ENCODE results near the gene SHROOM3. TPM values are rescaled to one million over a fixed set of nuclear protein-coding genes. Genes with fewer than 3 reads are reported as not detected.

SHROOM3 gene
- total RNA-seq, 1 donor from 2014 or later = 45.1 TPM

DNA sequence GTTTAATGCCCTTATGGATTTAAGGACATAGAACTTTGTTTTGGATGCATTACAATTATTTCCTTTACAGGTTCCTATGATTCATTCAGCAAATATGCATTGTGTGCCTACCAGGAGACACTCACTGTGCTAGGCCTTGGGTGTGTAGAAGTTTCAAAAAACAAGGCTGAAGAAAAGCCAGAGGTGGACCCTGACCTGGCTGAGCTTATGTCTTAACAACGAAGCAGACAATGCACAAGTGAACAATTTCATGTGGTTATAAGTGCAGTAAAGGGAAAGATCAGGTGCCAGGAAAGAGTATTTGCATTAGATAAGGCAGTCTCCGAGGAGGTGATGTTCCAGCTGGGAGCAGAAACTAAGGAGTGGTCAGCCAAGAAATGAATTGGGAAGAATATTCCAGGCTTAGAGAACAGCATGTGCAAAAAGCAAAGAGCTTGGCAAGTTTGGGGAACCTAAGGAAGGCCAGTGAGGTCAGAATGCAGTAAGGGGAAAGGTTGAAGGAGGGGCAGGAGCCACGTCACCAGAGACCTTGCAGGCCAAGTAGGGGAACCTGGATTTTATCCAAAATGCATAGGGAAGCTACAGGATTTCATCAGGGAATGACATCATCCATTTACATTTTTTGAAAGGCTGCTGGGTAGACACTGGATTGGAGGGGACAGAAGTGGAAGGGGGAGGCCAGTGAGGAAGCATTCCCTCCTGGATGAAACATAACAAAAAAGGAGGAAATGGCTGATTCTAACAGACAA is 269.3 kb downstream of the SHROOM3 start:
- TF ChIP-seq, protein P1, sequence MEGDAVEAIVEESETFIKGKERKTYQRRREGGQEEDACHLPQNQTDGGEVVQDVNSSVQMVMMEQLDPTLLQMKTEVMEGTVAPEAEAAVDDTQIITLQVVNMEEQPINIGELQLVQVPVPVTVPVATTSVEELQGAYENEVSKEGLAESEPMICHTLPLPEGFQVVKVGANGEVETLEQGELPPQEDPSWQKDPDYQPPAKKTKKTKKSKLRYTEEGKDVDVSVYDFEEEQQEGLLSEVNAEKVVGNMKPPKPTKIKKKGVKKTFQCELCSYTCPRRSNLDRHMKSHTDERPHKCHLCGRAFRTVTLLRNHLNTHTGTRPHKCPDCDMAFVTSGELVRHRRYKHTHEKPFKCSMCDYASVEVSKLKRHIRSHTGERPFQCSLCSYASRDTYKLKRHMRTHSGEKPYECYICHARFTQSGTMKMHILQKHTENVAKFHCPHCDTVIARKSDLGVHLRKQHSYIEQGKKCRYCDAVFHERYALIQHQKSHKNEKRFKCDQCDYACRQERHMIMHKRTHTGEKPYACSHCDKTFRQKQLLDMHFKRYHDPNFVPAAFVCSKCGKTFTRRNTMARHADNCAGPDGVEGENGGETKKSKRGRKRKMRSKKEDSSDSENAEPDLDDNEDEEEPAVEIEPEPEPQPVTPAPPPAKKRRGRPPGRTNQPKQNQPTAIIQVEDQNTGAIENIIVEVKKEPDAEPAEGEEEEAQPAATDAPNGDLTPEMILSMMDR (IDR thresholded peaks at IDR 0.05; ENCODE audit: insufficient read depth, low read length, poor library complexity, severe bottlenecking) = no peak
- Histone ChIP-seq H3K36me3 (ENCODE audit: control insufficient read depth, insufficient read depth, low read length) (no peaks in the 10 kb centered on the region), H3K4me3 (ENCODE audit: low read depth, low read length) (no peak overlapping the region), H3K27me3 (ENCODE audit: control insufficient read depth, insufficient read depth, low read length) (no peaks in the 10 kb centered on the region)
- no peak for DNase-seq (ENCODE audit: low read depth)

DNA sequence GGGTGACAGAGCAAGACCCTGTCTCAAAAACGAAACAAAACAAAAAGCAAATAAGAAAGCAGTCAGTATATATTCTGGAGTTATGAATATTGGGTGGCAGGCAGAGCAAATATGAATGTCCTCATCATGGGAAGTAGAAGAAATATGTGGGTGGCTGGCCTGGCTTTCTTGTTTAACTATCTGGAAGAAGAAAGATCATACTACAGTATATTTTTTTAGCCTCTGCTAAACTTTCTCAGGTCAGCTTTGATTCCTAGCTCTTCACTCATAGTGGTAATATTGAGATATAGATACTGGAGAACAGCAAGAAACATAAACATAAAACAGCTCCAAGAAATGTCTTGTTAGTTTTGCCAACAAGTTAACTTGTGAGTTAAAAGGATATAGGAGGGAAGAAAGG is 270.4 kb downstream of the SHROOM3 start:
- no peak for DNase-seq (ENCODE audit: low read depth)
- TF ChIP-seq, protein P1 (IDR thresholded peaks at IDR 0.05; ENCODE audit: insufficient read depth, low read length, poor library complexity, severe bottlenecking) = no peak
- H3K4me3 ChIP-seq (ENCODE audit: low read depth, low read length) = no peak overlapping the region
- no peaks in the 10 kb centered on the region for H3K36me3 ChIP-seq (ENCODE audit: control insufficient read depth, insufficient read depth, low read length)
- no peaks in the 10 kb centered on the region for H3K27me3 ChIP-seq (ENCODE audit: control insufficient read depth, insufficient read depth, low read length)

DNA sequence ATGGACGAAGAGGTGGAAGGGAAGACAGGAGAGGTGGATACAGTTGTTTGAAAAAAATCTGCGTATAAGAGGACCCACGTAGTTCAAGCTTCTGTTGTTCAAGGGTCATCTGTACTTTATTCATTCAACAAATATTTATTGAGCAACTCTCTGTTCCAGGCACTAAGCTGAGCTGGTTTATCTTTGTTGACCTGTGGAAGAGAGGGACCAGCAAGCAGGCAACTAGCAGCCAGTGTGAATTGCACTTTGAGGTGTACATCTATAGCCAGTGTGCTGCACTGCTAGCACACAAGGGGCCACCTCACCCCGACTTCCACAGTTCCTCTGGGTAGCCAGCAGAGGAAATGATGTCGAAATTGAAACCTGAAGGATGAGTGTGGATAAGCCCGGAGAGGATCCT is 271.6 kb downstream of the SHROOM3 start:
- TF ChIP-seq, protein P1 (IDR thresholded peaks at IDR 0.05; ENCODE audit: insufficient read depth, low read length, poor library complexity, severe bottlenecking) = no peak
- no peak for DNase-seq (ENCODE audit: low read depth)

DNA sequence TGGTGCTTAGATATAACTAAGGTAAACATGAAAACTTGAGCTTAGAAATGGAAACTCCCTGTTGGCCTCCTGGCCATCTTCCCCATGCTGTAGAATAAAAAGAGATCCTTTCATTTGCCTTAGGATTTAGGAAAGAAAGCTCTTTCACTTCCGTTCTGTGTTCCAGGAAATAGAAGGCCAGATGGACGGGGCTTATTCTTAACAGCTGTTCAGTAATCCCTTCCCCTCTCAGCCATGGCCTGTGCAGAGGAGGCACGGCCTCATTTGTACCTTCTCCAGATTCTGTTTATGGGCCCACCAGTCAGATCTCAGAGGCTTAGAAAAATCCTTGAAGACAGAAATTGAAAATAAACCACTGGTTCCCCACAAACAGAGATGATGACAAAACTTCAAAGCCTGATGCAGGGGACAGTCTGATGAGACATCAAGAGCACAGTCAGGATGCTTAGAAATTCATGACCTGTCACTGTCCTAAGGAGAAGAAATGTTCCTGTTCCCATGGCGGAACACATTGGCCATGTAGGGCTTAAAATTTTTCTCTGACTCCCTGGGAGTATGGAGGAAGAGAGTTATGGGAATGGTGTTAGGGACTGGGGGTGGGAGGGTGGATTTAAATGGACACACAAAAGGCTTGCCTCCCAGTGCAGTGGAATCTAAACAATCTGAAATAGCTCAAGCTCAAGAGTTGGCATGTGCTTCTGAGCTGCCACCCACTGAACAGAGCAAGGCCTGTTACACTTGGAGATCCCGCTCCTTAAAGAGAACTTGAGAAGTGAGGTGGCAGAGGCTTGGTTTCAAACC is 274.1 kb downstream of the SHROOM3 start:
- no peaks in the 10 kb centered on the region for H3K27me3 ChIP-seq (ENCODE audit: control insufficient read depth, insufficient read depth, low read length)
- no peak for DNase-seq (ENCODE audit: low read depth)
- TF ChIP-seq, protein P1 (IDR thresholded peaks at IDR 0.05; ENCODE audit: insufficient read depth, low read length, poor library complexity, severe bottlenecking) = no peak
- no peaks in the 10 kb centered on the region for H3K36me3 ChIP-seq (ENCODE audit: control insufficient read depth, insufficient read depth, low read length)
- H3K4me3 ChIP-seq (ENCODE audit: low read depth, low read length) = no peak overlapping the region

More for the DNA sequence above, 271.6 kb downstream of the SHROOM3 start:
- H3K27me3 ChIP-seq (ENCODE audit: control insufficient read depth, insufficient read depth, low read length) = no peaks in the 10 kb centered on the region
- H3K4me3 ChIP-seq (ENCODE audit: low read depth, low read length) = no peak overlapping the region
- no peaks in the 10 kb centered on the region for H3K36me3 ChIP-seq (ENCODE audit: control insufficient read depth, insufficient read depth, low read length)

DNA sequence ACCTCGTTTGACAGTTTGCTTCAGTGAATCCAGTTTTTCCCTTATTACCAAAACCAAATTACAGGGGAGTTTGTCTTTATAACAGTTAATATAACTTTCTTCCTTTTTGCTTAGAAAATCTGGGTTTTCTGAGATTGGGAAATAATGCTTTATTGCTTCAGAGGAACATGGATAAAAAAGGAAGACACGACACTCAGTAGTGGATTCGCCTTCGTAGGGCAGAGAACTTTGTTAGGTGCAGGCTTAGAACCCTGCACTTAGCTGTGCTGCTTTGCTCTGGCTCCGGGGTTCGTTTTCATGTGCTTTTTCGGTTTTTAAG is 274.7 kb downstream of the SHROOM3 start:
- TF ChIP-seq, protein P1 (IDR thresholded peaks at IDR 0.05; ENCODE audit: insufficient read depth, low read length, poor library complexity, severe bottlenecking) = no peak
- DNase-seq (ENCODE audit: low read depth) = no peak
- no peaks in the 10 kb centered on the region for H3K27me3 ChIP-seq (ENCODE audit: control insufficient read depth, insufficient read depth, low read length)
- H3K36me3 ChIP-seq (ENCODE audit: control insufficient read depth, insufficient read depth, low read length) = no peaks in the 10 kb centered on the region
- no peak overlapping the region for H3K4me3 ChIP-seq (ENCODE audit: low read depth, low read length)

Measured in kidney epithelial cell (primary cell).